HUES64 (cell line): ENCODE data around the gene CMTM1.

ENCODE experiments used
- H3K27ac ChIP-seq: 2 replicates; pipeline ENCODE4 v1.7.0; 2013; ENCODE audit warnings: low read depth, low read length, inconsistent platforms
- H3K27me3 ChIP-seq: 2 replicates; pipeline ENCODE4 v1.6.1; 2013; ENCODE audit warnings: mild to moderate bottlenecking, low read length; ENCODE audit not compliant: insufficient read depth
- H3K36me3 ChIP-seq: 2 replicates; pipeline ENCODE4 v1.6.1; 2013; ENCODE audit warnings: mild to moderate bottlenecking, low read length; ENCODE audit not compliant: insufficient read depth
- H3K4me1 ChIP-seq: 2 replicates; pipeline ENCODE4 v1.6.1; 2013; ENCODE audit warnings: mild to moderate bottlenecking, low read length, moderate library complexity; ENCODE audit not compliant: insufficient read depth
- H3K4me3 ChIP-seq: 2 replicates; pipeline ENCODE4 v1.5.1; 2013; ENCODE audit warnings: mild to moderate bottlenecking, low read length, moderate library complexity
- H3K9ac ChIP-seq: 2 replicates; pipeline ENCODE4 v1.6.1; 2013; ENCODE audit warnings: mild to moderate bottlenecking, low read depth, low read length
- H3K9me3 ChIP-seq: 2 replicates; pipeline ENCODE4 v1.6.1; 2013; ENCODE audit warnings: low read depth, low read length; ENCODE audit not compliant: insufficient read depth
- WGBS: fragments of 150-250, 120-280 bp; methylation state at CpG from one replicate; pipeline ENCODE4 v1.1.7; 2013; ENCODE audit warnings: missing lambda C conversion rate; 5-methylcytosine and 5-hydroxymethylcytosine counted together

CMTM1 gene

GRCh38 chr16:66523861-66524354 is 42.3 kb upstream of the CMTM1 start:
- H3K9me3 ChIP-seq = no peaks in the 10 kb centered on the region
- no peaks in the 10 kb centered on the region for H3K36me3 ChIP-seq
- WGBS = 96% methylated on average over 9 of the region's 9 CpGs
- H3K9ac ChIP-seq = no peak overlapping the region
- H3K4me1 ChIP-seq = no peaks in the 10 kb centered on the region
- H3K4me3 ChIP-seq = no peak overlapping the region
- no peaks in the 10 kb centered on the region for H3K27me3 ChIP-seq
- H3K27ac ChIP-seq = no peak overlapping the region

GRCh38 chr16:66524601-66525164 is 41.6 kb upstream of the CMTM1 start:
- Histone ChIP-seq H3K27me3 (no peaks in the 10 kb centered on the region), H3K9me3 (no peaks in the 10 kb centered on the region), H3K9ac (no peak overlapping the region), H3K4me3 (no peak overlapping the region), H3K27ac (no peak overlapping the region), H3K4me1 (no peaks in the 10 kb centered on the region), H3K36me3 (no peaks in the 10 kb centered on the region)
- 88% methylated on average over 6 of the region's 6 CpGs for WGBS

DNA sequence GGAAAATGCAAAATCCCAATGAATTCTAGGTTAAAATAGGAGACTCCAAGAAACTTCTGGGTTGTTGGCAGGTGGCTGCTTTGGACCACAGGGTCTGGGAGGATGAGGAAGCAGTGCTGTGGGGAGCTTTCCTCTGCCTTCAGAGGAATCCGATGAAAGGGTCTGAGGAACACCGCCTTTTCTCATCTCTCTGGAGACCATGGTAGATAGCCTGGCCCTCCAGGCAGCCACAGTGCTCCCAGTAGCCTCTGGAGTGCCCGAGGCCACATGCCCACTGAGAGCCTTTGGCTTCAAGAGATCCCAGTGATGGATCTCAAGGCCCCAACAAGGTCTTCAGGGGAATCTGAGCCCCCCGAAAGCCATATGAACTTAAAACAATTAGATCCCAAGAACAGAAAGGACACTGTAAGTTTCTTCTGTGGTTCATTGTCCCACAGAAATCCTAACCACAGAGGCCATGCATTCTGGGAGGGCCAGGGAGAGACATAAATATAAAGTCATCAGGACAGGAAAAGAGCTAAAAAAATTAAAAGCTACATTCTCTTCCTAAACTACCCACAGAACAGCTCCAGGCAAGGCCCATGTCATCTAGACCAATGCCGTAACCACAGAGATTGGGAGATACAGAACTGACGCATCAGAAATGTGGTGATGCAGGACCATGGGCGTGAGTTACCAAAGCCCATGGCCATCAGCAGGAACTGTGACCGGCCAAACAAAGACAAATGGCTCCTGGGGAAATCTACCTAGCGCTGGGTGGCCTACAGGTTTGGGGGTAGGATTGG is 40.7 kb upstream of the CMTM1 start:
- Histone ChIP-seq H3K36me3 (no peaks in the 10 kb centered on the region), H3K27me3 (no peaks in the 10 kb centered on the region), H3K4me1 (no peaks in the 10 kb centered on the region), H3K27ac (no peak overlapping the region), H3K4me3 (no peak overlapping the region), H3K9me3 (no peaks in the 10 kb centered on the region), H3K9ac (no peak overlapping the region)
- WGBS = 93% methylated on average over 9 of the region's 9 CpGs

DNA sequence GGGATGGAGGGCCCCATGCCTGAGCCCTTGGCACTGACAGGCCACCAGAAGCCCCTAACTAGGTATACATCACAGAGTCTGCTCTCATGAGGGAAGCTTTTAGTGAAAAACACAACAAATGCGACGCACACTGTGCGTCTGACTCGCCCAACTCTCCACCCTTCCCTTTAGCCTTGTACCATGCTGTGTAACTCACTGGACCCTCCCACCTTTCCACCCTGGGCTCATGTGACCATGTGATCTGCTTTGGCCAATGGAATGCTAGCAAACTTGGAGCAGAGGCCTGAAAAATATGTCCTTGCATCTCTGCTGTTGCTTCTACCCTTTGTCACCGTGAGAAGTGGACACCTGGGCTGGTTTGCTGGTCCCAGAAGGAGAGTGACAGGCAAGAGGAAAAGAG is 37.9 kb upstream of the CMTM1 start:
- no peak overlapping the region for H3K27ac ChIP-seq
- H3K4me1 ChIP-seq = no peaks in the 10 kb centered on the region
- no peaks in the 10 kb centered on the region for H3K27me3 ChIP-seq

GRCh38 chr16:66529475-66529874 is 36.8 kb upstream of the CMTM1 start:
- Histone ChIP-seq H3K27ac (no peak overlapping the region), H3K36me3 (no peaks in the 10 kb centered on the region), H3K9ac (no peak overlapping the region), H3K4me1 (no peaks in the 10 kb centered on the region), H3K4me3 (no peak overlapping the region), H3K27me3 (no peaks in the 10 kb centered on the region), H3K9me3 (no peaks in the 10 kb centered on the region)
- 86% methylated on average over 6 of the region's 6 CpGs for WGBS

More for the DNA sequence above, 37.9 kb upstream of the CMTM1 start:
- Histone ChIP-seq H3K9me3 (no peaks in the 10 kb centered on the region), H3K9ac (no peak overlapping the region), H3K4me3 (no peak overlapping the region), H3K36me3 (no peaks in the 10 kb centered on the region)
- 96% methylated on average over 5 of the region's 5 CpGs for WGBS

DNA sequence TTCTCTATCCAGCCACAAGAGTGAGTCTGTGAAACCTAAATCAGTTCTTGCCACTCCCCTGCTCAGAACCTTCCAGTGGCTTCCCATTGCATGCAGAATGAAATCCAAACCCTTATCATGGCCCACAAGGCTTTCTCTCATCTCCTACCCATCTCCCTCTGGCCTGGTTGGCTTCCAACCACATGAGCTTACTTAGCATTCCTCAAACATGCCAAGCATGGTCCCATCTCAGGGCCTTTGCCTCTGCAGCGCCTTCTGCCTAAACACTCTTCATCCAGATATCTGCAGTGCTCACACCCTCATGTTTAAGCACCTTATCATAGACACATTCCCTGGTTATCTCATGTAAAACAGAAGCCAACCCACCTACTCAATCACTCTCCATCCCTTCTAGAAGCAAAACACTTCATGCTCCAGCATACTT is 31.9 kb upstream of the CMTM1 start:
- Histone ChIP-seq H3K27me3 (no peaks in the 10 kb centered on the region), H3K4me3 (no peak overlapping the region), H3K9ac (no peak overlapping the region), H3K36me3 (peaks cover 2% of the 10 kb centered on the region; the same call in 1 of the 2 replicates), H3K4me1 (no peaks in the 10 kb centered on the region), H3K9me3 (no peaks in the 10 kb centered on the region), H3K27ac (no peak overlapping the region)
- WGBS = 85% methylated on average over 1 of the region's 1 CpG

DNA sequence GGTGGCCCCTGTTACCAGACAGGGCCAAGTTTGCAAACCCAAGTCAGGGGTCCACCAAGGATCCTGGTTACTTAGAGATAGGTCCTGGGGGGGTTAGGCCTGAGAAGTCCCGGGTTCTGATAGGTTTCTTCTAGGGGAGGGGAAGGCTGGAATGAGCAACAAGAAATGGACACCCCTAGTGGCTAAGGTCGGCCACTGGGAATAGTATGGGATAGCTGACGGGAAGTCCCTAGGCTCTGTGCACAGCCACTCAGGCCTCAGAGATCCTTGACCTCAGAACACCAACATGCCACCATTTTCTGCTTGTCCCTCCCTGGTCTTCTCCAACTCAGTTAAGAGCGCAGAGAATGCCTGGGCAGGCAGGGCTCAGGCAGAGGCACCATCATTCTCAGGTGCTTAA is 29.7 kb upstream of the CMTM1 start:
- Histone ChIP-seq H3K27ac (no peak overlapping the region), H3K9me3 (no peaks in the 10 kb centered on the region), H3K27me3 (no peaks in the 10 kb centered on the region), H3K4me1 (peaks cover under 1% of the 10 kb centered on the region; the same call in 1 of the 2 replicates), H3K9ac (no peak overlapping the region), H3K36me3 (peaks cover 2% of the 10 kb centered on the region; the same call in 1 of the 2 replicates), H3K4me3 (no peak overlapping the region)
- 88% methylated on average over 4 of the region's 4 CpGs for WGBS

DNA sequence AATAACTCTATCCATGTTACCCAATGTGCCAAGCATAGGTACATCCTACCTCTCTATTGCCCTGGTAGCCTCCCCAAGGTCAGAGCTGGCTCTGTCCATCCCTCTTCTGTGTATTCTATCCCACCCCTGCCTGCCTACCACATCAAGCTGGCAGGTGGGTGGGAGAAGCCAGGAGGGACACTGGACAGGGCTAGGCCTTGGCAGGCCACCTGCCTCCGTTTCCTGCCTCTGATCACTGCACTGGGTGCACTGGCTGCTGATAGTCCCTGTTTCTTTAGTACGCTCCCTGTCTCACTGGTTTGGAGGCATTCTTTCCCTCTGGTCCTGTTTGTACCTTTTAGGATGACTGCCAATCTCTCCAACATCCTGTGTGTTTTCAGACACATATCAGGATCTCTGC is 29.0 kb upstream of the CMTM1 start:
- Histone ChIP-seq H3K27me3 (no peaks in the 10 kb centered on the region), H3K4me3 (no peak overlapping the region), H3K9ac (no peak overlapping the region), H3K27ac (no peak overlapping the region), H3K36me3 (peaks cover 2% of the 10 kb centered on the region; the same call in 1 of the 2 replicates), H3K9me3 (no peaks in the 10 kb centered on the region), H3K4me1 (peaks cover 8% of the 10 kb centered on the region)
- WGBS = 96% methylated on average over 2 of the region's 2 CpGs

DNA sequence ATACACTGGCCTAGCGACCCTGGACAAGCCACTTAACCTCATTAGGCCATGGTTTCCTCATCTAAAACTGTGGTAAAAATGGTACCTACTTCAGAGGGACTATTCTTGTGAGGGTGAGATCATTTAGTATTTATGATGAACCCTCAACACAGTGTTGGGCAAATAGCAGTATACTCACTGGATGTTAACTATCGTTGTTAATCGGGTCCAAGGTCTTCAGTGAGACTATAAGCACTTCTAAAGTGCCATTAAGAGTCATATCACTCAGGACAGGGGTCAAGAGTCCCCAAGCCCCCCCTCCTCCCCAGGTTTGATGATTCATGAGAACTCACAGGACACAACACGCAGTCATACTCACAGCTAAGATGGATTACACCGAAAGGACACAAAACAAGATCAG is 27.3 kb upstream of the CMTM1 start:
- WGBS = 94% methylated on average over 5 of the region's 5 CpGs
- Histone ChIP-seq H3K9me3 (no peaks in the 10 kb centered on the region), H3K36me3 (peaks cover 2% of the 10 kb centered on the region; the same call in 1 of the 2 replicates), H3K9ac (no peak overlapping the region), H3K4me1 (peaks cover 11% of the 10 kb centered on the region), H3K27ac (no peak overlapping the region), H3K27me3 (no peaks in the 10 kb centered on the region), H3K4me3 (no peak overlapping the region)

DNA sequence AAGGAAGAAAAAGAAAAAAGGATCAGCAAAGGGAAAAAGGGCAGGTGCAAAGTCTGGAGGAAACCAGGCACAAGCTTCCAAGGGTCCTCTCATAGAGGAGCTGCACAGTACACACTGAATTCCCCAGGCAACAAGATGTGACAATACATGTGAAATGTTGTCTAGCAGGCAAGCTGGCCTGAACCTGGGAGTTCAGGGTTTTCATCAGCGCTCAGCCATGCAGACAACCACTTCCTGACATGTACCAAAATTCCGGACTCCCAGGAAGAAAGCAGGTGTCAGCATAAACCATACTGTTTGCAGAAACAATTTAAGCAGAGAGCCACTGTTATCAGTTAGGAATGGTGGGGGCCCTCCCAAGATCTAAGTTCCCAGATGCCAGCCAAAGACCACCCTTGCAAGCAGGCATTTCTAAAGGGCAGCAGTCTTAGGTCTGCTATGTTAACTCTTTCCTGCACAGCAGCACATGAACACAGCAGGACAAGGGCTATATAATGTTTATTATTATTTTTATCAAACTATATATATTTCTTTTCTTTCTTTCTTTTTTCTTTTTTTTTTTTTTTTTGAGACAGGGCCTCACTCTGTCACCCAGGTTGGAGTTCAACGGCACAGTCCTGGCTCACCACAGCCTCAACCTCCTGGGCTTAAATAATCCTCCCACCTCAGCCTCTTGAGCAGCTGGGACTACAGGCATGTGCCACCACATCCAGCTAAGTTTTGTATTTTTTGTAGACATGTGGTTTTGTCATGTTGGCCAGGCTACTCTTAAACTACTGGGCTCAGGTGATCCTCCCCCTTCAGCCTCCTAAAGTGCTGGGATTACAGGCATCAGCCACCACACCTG is 26.4 kb upstream of the CMTM1 start:
- Histone ChIP-seq H3K4me1 (peaks cover 11% of the 10 kb centered on the region), H3K9ac (no peak overlapping the region), H3K27me3 (no peaks in the 10 kb centered on the region), H3K36me3 (peaks cover 2% of the 10 kb centered on the region; the same call in 1 of the 2 replicates), H3K27ac (no peak overlapping the region), H3K9me3 (no peaks in the 10 kb centered on the region), H3K4me3 (no peak overlapping the region)
- WGBS = 94% methylated on average over 3 of the region's 3 CpGs
